HG03342 (cell line): ENCODE data around the gene PRCD.
"Not testable (repeated sequence)": the region's sequence is repeated elsewhere in the genome, so short reads cannot be mapped to it uniquely, and the experiment has no call there.

ENCODE experiments used
- ATAC-seq: cut with Tn5 transposase; IDR thresholded peaks from one replicate; pipeline ENCODE4 v1.9.1; 2021; ENCODE audit warnings: mild to moderate bottlenecking, moderate library complexity; ENCODE audit not compliant: unreplicated experiment

PRCD gene

DNA sequence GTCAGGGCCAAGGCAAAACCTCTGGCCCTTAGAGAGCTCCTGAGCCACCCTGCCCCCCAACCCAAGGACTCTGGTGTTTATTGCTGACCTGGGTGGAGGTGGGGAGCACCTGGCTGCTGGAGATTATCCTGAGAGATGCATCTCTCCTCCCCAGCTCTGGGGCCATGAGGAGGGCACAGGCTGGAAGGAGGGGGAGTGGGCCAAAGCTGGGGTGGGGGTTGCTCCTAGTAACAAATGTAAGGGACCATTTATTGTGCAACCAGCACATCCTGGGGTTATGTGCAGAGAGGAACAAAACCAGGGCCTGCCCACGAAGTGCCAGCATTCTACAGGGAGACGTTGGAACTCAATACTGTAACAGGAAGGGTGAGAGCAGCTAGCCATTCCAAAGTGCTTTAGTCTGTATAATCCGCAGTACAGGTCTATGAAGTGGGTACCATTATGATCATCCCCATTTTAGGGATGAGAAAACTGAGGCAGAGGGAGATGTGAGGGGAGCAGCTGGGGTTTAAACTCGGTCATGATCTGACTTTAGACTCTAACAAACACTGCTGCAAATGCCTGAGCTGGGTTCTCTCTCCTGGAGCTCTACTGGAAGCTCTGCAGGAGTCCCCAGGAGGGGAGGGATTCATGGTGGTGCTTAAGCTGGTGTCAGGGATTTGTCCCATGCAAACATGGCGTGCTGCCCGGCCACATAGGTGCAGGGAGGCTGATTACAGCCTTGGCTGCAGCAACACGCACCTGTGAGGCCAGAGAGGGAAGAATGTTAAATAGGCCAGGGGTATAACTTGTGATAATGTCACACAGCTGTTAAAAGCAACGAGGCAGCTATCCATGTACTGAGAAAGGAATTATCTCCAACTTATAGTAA is 37.3 kb upstream of the PRCD start:
- no peak for ATAC-seq

DNA sequence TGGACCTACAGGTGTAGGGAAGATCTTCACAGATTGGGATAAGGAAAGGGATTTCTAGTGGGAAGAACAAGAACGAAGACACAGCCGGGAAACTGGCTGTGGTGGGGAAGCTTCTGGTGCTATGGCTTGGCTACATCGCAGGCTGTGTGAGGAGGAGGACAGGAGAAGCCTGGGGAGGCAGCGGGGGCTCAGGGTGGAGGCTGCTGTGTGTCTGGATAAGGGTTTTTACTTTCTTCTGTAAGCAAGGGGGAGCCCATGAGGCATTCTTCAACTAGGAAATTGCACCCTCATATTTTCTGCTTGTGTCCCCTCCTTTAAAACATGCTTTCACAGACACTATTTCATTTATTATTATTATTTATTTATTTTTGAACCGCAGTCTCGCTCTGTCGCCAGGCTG is 35.7 kb upstream of the PRCD start:
- ATAC-seq: no peak

DNA sequence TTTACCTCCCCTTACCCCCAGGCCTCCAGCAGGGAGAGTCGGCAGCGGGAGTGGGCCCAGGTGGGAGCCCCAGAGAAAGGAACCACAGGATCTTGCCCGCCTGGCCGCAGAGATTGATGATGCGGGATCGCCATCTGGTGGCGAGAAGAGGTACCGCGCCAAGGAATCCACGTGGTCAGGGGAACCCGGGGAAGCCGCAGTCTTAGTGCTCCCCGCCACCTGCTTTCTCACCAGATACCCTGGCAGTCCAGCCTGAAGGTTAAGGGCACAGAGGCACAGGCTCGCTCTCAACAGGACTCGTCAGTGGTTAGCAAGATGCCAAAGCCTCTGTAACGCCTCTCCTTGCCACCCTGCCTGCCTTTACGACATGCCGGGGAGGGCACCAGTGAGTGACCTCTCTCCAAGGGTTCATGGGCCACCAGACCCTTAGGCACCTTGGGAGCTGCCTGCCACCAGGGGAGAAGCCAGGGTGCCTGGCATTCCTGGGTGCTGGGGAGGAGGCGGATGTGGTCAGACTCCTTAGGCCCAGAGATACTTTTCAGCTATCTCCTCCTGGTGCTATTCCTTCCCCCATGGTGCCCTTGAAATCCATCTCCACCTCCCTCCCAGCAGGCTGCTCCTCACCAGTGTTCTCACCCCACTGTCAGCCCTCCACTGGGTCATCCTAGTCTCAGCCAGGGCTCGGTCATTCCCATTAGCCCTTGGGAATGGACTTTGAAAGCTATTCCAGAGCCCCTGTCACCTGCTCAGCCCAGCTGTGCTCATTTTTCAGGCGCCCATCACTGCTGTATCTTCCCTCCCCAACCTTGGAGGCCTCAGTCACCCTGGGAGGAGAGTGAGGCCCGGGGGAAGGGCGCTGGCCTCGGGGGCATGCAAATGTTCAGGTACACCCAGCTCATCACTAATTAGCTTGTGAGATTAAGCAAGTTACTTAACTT is 33.2 kb upstream of the PRCD start:
- no peak for ATAC-seq

DNA sequence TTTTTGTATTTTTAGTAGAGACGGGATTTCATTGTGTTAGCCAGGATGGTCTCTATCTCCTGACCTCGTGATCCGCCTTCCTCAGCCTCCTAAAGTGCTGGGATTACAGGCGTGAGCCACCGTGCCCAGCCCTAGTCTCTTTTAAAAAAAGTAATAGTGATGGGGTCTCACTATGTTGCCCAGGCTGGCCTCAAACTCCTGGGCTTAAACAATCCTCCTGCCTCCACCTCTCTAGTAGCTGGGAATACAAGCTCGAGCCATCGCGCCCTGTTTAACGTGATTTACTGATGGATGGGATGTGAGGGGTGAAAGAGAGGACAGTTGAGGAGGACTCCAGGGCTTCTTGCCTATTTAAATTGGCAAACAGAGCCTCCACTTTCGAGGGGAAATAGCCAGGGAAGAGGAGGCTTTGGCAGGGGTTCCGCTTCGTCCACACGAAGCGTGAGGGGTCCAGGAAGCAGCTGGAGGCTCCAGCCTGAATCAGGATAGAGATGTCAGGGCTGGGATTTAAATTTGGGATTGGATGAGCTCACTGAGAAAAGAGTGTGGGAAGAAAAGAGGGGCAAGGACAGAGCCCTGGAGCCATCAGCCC is 31.3 kb upstream of the PRCD start:
- not testable (repeated sequence) for ATAC-seq

DNA sequence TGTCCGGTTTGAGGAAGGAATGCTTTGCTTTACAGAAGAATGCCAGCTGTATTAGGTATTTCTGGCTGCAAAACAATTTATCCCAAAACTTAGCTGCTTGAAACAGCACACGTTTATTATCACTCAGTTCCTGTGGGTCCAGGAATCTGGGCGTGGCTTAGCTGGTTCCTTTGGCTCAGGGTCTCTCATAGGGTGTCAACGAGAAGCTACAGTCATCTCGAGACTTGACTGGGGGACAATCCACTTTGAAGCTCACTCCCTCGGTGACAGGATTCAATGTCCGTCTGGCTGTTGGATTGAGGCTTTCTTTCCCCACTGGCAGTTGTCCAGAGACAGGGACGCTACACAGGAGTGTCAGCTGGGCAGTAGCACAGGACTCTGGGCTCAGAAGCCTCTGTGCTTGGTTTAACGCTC is 29.0 kb upstream of the PRCD start:
- ATAC-seq: no peak

DNA sequence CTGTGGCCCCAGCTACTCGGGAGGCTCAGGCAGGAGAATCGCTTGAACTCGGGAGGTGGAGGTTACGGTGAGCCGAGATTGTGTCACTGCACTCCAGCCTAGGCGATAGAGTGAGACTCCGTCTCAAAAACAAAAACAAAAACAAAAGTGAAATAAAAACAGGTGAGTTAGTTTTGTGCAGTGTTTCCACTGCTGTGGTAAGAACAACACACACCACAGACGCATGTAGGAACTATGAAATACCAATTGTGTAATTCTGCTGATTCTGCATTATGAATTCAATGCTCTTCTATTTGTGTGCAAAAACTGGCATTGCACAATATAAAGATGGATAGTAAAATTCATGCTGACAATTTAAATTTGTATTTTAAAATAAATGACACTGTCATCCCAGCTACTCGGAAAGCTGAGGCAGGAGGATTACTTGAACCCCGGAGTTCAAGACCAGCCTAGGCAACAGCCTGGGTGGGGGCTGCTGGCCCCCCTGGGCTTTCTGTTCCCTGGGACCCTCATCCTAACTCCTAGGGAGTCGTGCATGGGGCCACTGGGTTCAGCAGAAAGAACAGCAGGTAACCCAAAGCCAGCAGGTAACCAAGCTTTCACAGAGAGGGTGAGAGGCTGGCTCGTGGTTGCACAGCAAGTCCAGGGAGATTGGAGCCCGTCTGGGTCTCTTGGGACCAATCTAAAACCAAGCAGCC is 28.0 kb upstream of the PRCD start:
- no peak for ATAC-seq

DNA sequence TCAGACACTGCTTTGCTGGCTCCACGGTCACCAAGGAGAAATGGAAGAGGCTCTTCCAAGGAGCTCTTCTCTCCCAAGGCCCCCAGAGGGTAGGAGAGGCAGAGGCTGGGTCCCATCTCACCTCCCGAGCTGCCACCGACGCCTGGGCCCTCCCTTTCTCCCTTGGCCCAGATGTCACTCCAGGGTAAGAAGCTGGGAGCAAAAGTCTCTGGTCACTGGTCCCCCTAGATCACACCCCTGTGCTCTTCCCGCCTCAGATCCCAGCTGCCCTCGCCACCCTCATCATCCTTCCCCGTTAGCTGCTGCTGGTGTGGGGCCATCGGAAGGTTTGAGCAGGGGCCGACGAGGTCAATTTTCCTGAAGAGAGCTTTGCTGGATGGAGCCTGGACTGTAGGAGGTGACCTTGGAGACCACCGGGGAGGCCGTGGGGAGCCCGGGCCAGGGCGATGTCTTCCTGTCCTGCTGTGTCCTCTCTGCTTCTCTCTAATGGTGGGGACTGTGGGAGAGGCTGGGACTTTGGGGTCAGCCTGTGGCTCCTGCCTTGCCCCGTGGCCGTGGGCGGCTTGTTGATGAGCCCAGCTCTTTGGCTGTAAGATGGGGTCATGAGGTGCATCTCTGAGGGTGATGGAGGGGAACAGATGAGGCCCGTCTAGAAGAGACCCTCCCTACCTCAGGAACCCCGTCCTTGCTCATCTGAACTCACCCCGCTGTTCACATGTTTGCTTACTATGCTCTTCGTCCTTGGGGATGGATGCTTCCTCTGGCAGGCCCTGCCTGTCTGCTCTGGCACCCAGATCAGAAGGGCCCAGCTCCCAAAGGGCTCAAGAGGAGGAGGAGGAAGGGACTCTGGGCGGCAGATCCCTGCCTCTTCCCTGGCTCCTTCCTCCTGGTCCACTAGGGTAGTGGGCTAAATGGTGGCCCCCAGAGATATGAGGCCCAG is 27.2 kb upstream of the PRCD start:
- ATAC-seq: no peak

DNA sequence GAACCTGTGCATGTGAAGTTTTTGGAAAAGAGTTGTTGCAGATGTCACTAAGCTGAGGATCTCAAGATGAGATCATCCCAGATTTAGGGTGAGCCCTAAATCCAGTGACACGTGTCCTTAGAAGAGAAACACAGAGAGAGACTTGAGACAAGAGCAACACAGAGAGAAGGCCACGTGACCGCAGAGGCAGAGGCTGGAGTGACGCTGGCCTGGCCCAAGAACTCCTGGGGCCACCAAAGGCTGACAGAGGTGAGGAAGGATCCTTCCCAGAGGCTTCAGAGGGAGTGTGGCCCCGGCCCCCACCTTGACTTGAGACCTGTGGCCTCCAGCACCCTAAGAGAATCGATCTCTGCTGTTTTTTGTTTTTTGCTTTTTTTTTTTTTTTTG is 26.5 kb upstream of the PRCD start:
- no peak for ATAC-seq

DNA sequence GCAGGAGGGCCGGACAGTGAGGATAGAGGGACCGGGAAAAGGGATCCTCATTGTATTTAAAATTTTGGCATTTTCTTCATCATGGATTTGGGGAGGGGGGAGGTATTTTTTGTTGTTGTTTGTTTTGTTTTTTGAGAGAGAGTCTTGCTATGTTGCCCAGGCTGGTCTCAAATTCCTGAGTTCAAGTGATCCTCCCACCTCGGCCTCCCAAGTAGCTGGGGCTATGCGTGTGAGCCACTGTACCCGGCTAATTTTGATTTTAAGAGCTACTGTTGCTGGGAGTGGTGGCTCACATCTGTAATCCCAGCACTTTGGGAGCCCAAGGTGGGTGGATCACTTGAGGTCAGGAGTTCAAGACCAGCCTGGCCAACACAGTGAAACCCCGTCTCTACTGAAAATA is 25.5 kb upstream of the PRCD start:
- ATAC-seq: not testable (repeated sequence)

DNA sequence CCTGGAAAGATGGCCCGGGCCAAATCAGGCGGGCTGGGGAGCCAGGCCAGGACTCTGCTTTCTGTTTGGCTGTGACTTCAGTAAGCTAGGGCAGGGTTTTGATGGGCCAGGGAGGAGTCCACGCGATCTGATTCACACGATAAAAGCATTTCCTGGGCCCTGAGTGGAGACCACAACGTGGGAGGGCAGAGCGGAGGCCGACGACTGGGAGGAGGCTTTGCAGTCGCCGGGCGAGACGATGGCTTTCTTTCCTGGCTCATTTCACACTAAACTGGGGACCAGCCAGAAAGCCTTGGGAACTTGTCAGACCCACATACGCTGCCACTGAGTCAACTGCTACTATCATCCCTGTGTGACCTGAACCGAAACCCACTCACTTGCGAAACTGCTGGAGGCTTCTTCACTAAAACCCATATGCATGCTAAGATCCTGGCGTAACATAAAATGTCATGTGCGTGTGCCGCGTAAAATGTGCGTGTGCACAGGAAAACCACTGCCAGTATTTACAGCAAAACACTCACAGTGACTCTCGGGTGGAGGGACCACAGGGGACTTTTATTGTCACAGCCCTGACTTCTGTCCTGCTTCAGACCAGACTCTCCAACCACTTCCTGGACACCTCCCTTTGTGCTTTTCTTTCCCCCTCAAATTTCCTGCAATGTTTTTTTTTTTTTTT is 24.4 kb upstream of the PRCD start:
- ATAC-seq: peak; percentile 38

DNA sequence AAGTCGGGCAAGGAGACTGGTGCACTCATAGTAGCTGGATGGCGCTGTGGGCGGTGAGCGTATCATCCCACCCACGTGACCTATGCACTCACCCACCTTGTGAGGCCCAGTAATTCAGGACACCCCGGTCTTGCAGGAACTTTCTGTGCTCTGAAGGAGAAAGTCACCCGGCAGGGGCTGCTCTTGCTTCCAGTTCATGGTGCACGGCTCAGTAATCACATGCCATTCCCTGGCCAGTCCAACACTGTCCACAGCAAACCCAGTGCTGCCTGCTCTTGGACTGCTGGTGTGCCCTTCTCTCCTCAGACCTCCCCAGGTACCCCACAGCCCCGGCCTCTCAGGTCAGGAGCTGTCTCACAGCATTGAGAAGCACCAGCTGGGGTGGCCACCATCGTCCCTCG is 22.2 kb upstream of the PRCD start:
- no peak for ATAC-seq

DNA sequence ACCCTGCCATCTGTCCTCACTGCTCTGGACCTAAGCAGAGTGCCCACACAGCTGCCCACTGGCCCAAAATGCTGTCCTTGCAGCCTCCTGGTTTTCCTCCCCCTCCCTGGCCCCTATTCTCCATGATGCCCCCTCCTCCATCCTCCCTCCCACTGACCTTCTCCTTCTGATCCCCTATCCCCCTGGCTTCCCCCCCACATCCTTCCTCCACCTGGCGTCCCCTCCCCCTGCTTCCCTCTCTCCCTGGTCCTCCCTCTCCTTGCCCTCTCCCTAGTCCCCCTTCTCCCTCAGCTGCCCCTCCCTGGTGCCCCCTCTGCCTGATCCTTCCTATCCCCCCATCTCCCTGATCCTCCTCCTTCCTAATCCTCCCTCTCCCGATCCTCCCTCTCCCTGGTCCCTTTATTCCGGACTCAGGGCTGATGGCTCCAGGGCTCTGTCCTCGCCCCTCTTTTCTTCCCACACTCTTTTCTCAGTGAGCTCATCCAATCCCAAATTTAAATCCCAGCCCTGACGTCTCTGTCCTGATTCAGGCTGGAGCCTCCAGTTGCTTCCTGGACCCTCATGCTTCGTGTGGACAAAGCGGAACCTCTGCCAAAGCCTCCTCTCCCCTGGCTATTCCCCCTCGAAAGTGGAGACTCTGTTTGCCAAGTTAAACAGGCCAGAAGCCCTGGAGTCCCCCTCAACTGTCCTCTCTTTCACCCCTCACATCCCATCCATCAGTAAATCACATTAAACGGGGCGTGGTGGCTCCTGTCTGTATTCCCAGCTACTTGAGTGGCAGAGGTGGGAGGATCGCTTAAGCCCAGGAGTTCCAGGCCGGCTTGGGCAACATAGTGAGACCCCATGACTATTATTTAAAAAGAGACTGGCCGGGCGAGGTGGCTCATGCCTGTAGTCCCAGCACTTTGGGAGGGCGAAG is 20.5 kb upstream of the PRCD start:
- ATAC-seq: no peak

DNA sequence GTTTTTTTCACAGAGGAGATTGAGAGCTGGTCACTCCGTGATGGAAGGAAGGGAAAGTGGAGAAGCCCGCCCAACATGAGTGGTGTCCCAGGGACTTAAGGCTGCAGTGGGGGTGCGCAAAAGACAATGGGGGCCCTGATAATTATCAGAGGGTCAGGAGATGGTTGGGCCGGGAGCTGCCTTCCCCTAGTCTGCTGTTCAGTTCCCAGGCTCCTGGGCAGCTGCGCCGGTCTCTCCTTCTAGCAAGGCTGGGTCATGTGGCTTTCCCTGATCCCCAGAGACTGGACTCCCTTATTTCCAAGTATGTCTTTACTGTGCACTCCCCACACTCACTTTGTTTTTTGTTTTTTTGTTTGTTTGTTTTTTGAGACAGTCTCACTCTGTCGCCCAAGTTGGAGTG is 18.6 kb upstream of the PRCD start:
- no peak for ATAC-seq

DNA sequence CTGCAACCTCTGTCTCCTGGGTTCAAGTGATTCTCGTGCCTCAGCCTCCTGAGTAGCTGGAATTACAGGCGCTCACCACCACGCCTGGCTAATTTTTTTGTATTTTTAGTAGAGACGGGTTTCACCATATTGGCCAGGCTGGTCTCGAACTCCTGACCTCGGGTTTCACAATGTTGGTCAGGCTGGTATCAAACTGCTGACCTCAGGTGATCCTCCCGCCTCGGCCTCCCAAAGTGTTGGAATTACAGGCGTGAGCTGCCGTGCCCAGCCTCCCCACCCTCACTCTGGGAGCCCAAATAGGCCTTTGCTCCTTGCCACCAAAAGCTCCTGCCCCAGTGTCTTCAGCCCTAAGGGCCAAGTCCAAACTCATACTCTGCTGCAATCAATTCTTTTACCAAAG is 18.2 kb upstream of the PRCD start:
- ATAC-seq: not testable (repeated sequence)

DNA sequence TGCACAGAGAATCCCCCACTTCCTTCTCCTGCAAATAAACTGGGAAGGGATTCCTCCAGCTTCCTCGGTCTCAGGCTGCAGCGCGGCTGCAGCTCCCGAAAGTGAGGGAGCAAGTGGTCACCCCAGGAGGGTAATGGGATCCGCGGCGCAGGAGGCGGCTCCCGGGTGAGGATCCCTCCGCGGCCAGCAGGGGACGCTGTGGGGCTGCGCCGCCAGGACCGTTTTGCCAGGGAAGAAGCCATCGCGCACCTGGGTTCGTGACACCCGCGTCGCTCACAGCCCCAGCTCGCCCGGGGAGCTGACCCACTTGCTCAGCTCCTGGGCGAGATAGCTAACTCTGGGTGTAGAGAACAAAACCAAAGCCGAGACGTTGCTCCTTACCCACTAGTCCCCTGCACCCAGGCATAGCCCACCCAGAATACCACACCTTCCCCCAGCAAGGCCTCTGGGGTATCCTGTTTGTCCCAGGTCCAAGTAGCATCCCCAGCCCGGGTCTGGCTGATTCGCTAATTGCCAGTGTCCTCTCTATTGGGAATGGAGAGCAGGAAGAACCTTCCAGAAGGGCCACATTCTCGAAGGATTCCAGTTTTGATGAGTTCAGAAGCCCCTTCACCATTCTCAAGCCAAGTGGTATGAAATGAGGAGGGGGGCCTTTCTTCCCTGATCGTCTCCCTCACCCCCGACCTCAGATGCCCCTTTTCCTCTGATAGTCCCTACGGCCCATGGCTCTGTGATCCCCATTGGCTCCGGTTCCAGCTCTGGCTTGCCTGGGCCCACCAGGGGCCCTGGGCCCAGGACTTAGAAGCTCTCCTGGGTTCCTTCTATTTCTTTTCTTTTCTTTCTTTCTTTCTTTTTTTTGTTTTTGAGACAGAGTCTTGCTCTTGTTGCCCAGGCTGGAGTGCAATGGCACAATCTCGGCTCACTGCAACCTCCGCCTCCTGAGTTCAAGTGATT is 16.5 kb upstream of the PRCD start:
- ATAC-seq: no peak

DNA sequence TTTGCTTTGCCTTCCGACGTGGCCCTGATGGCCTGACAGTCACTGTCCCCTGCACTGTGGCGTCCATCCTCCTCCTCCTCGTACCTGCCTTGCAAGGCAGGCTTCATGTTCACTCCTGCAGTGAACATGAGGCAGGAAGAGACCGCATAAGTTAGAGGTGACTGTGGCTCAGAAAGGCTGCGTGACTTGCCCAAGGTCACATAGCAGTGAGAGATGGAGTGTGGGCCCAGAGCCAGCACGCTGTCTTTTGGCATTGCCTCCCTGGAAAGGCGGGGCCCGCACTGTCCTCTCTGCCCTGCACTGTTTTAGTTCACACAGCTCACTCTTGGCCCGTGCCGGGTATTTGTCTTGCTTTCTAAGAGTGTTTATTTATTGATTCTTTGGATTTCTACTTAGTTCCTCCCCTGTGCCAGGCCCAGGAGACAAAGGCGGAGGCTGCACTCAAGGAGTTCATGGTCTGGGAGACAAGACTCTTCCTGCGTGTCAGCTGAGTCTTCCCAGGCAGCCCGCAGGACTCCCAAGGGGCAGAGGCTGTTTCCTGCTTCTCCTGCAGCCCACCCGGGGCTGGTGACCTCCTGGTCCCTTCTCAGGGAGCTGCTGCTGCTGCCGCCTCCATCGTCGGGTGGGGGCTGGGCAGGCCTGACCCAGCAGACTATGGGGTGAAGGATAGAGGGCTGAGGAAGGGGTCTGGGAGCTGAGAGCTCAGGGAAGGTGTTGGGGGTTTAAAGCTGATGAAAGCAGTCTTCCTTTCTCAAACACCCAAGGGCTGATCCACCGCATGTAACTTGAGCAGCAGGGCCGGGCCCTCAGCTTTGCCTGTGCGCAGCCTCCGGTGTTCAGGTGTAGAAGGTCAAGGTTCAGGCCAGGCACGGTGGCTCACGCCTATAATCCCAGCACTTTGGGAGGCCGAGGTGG is 15.0 kb upstream of the PRCD start:
- ATAC-seq: no peak
